ENCODE data around the gene FBN1. TPM values are rescaled to one million over a fixed set of nuclear protein-coding genes. Genes with fewer than 3 reads are reported as not detected.

FBN1 gene
- total RNA-seq, 1 experiment from 2014 or later: 0.43 TPM

DNA sequence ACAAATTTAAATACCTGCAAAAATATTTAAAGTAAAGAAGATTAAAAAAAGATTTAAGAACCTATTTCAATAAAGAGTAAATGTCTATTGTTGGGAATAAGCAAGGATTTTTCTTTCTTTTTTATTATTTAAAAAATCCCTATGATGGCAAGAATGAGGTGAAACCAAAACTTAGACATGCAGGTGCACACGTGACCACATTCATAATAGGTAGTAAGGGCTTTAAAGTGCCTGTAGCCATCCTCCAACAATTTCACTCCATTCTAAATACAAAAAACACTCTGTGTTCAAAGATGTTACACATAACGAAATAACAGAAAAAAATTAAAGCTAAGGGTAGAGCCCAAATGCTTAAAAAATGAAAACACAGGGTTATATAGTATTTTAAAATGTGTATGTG lies 74.0 kb downstream of the FBN1 start:
- intact Hi-C loops (cut with micrococcal nuclease; ENCODE audit: unreplicated experiment): no loop called here
- POLR2A ChIA-PET: no interaction called here

DNA sequence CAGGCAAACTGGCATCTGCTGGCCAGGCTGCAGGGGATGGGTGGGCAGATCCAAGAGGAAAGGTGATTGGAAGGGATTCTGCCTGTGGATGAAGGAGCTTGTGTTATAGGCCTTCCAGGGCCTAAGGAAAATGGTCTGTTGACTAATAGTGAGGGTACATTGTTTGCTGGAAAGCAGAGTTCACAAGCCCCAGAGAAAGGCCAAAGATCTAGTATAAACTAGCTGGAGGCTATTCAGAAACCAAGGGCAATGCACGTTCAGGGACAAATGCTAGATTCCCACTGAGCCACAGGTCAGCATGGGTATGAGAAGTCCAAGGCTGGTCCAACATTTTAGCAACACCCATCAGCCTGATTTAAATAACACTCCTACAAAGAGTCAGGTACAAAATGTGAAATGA lies 74.7 kb downstream of the FBN1 start:
- Histone ChIP-seq H3K9me3 (no peaks in the 10 kb centered on the region), H3K4me1 (no peaks in the 10 kb centered on the region), H3K4me3 (ENCODE audit: low read depth, low read length) (no peak overlapping the region), H3K36me3 (ENCODE audit: control insufficient read depth, insufficient read depth, low read length) (no peaks in the 10 kb centered on the region), H3K27me3 (replicated peaks; ENCODE audit: control insufficient read depth, insufficient read depth, low read length) (no peaks in the 10 kb centered on the region)
- POLR2A ChIA-PET: no interaction called here
- Mint-ChIP-seq H3K9me3 (ENCODE audit: unreplicated experiment) (no peaks in the 10 kb centered on the region), H3K27ac (ENCODE audit: unreplicated experiment) (no peak overlapping the region), H3K4me3 (ENCODE audit: unreplicated experiment) (no peak overlapping the region), H3K27me3 (ENCODE audit: insufficient read depth, unreplicated experiment) (peaks cover 6% of the 10 kb centered on the region), H3K4me1 (ENCODE audit: low read depth, unreplicated experiment) (no peaks in the 10 kb centered on the region), H3K36me3 (ENCODE audit: insufficient read depth, unreplicated experiment) (no peaks in the 10 kb centered on the region)
- intact Hi-C loops (cut with micrococcal nuclease; ENCODE audit: unreplicated experiment): no loop called here
- TF ChIP-seq, protein P1, sequence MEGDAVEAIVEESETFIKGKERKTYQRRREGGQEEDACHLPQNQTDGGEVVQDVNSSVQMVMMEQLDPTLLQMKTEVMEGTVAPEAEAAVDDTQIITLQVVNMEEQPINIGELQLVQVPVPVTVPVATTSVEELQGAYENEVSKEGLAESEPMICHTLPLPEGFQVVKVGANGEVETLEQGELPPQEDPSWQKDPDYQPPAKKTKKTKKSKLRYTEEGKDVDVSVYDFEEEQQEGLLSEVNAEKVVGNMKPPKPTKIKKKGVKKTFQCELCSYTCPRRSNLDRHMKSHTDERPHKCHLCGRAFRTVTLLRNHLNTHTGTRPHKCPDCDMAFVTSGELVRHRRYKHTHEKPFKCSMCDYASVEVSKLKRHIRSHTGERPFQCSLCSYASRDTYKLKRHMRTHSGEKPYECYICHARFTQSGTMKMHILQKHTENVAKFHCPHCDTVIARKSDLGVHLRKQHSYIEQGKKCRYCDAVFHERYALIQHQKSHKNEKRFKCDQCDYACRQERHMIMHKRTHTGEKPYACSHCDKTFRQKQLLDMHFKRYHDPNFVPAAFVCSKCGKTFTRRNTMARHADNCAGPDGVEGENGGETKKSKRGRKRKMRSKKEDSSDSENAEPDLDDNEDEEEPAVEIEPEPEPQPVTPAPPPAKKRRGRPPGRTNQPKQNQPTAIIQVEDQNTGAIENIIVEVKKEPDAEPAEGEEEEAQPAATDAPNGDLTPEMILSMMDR (IDR thresholded peaks at IDR 0.05; ENCODE audit: insufficient read depth in 1 of 2, low read depth in 1 of 2, low read length in 1 of 2, severe bottlenecking in 1 of 2, unreplicated experiment in 1 of 2): no peak
- no TSS peak for BruUV-seq (replicated peaks)
- CTCF ChIA-PET: no interaction called here
- no peak for DNase-seq

More for the DNA sequence above, 74.0 kb downstream of the FBN1 start:
- no peaks in the 10 kb centered on the region for H3K9me3 ChIP-seq
- TF ChIP-seq, protein P1 (IDR thresholded peaks at IDR 0.05; ENCODE audit: insufficient read depth in 1 of 2, low read depth in 1 of 2, low read length in 1 of 2, severe bottlenecking in 1 of 2, unreplicated experiment in 1 of 2): no peak
- H3K36me3 ChIP-seq (ENCODE audit: control insufficient read depth, insufficient read depth, low read length): no peaks in the 10 kb centered on the region
- CTCF ChIA-PET: no interaction called here
- no peaks in the 10 kb centered on the region for H3K36me3 Mint-ChIP-seq (ENCODE audit: insufficient read depth, unreplicated experiment)
- no peak overlapping the region for H3K27ac Mint-ChIP-seq (ENCODE audit: unreplicated experiment)
- H3K4me1 ChIP-seq: no peaks in the 10 kb centered on the region
- H3K9me3 Mint-ChIP-seq (ENCODE audit: unreplicated experiment): no peaks in the 10 kb centered on the region
- no peaks in the 10 kb centered on the region for H3K27me3 ChIP-seq (replicated peaks; ENCODE audit: control insufficient read depth, insufficient read depth, low read length)
- H3K4me3 ChIP-seq (ENCODE audit: low read depth, low read length): no peak overlapping the region
- DNase-seq: no peak
- no TSS peak for BruUV-seq (replicated peaks)
- H3K4me3 Mint-ChIP-seq (ENCODE audit: unreplicated experiment): no peak overlapping the region
- H3K27me3 Mint-ChIP-seq (ENCODE audit: insufficient read depth, unreplicated experiment): peaks cover 10% of the 10 kb centered on the region
- no peaks in the 10 kb centered on the region for H3K4me1 Mint-ChIP-seq (ENCODE audit: low read depth, unreplicated experiment)

DNA sequence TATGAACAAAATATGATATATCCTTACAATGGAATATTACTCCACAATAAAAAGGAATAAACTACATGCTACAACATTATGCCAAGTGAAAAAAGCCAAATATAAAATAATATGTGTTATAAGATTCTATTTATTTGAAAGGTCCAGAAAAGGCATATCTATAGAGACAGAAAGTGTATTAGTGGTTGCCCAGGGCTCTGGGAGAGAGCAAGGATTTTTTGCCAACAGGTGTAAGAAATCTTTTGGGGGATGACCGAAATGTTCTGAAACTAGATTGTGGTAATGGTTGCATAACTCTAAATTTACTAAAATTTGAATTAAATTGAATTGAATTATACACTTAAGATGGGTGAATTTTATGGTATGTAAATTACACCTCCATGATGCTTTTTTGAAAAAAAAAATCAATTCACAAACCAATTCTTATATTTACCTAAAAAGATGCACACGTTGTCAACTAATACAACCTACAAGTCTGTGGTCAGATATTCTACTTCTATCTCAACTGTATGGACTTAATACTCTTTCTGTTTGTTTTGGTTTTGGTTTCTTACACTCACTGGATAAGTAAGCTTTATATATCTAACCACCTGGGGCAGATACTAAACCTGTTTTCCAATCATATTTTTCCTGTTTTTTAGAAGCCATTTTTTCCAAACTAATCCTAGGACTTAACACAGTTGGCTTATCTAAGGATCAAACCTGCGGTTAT lies 75.8 kb downstream of the FBN1 start:
- TF ChIP-seq, protein P1 (IDR thresholded peaks at IDR 0.05; ENCODE audit: insufficient read depth in 1 of 2, low read depth in 1 of 2, low read length in 1 of 2, severe bottlenecking in 1 of 2, unreplicated experiment in 1 of 2): no peak
- H3K27me3 ChIP-seq (replicated peaks; ENCODE audit: control insufficient read depth, insufficient read depth, low read length): no peaks in the 10 kb centered on the region
- Mint-ChIP-seq H3K27me3 (ENCODE audit: insufficient read depth, unreplicated experiment) (peaks cover 6% of the 10 kb centered on the region), H3K4me1 (ENCODE audit: low read depth, unreplicated experiment) (no peaks in the 10 kb centered on the region), H3K9me3 (ENCODE audit: unreplicated experiment) (no peaks in the 10 kb centered on the region), H3K4me3 (ENCODE audit: unreplicated experiment) (no peak overlapping the region), H3K27ac (ENCODE audit: unreplicated experiment) (no peak overlapping the region), H3K36me3 (ENCODE audit: insufficient read depth, unreplicated experiment) (no peaks in the 10 kb centered on the region)
- POLR2A ChIA-PET: no interaction called here
- no peak overlapping the region for H3K4me3 ChIP-seq (ENCODE audit: low read depth, low read length)
- CTCF ChIA-PET: no interaction called here
- intact Hi-C loops (cut with micrococcal nuclease; ENCODE audit: unreplicated experiment): no loop called here
- H3K4me1 ChIP-seq: no peaks in the 10 kb centered on the region
- H3K9me3 ChIP-seq: no peaks in the 10 kb centered on the region
- H3K36me3 ChIP-seq (ENCODE audit: control insufficient read depth, insufficient read depth, low read length): no peaks in the 10 kb centered on the region
- no TSS peak for BruUV-seq (replicated peaks)
- no peak for DNase-seq
